AG04450 (cell line): ENCODE measurements around the gene KLHL26. TPM values are rescaled to one million over a fixed set of nuclear protein-coding genes. Genes with fewer than 3 reads are reported as not detected.

Experiments used
- CTCF ChIA-PET: fragments of 300-600, 350-600 bp; formaldehyde crosslinking; extraction: SDS; loops from one replicate; lab custom pipeline; 2022; ENCODE audit warnings: antibody characterized with exemption, inconsistent platforms; lab: Charles Lee
- POLR2A ChIA-PET: fragments of 350-600 bp; formaldehyde crosslinking; extraction: SDS; loops from one replicate; lab custom pipeline; 2021; ENCODE audit warnings: antibody characterized with exemption, inconsistent platforms; lab: Yijun Ruan, JAX
- DNase-seq: peaks from one replicate; pipeline ENCODE4 v3.0.0-alpha.2; 2011; ENCODE audit warnings: low read depth, low spot score
- H3K27ac ChIP-seq: one replicate; pipeline ENCODE4 v1.5.1; 2012; ENCODE audit warnings: low read depth, low read length, control low read depth
- H3K27me3 ChIP-seq: one replicate; pipeline ENCODE4 v1.6.0; 2012; ENCODE audit warnings: low read length; ENCODE audit not compliant: control insufficient read depth, insufficient read depth
- H3K4me3 ChIP-seq: 2 replicates; pipeline ENCODE4 v1.5.1; 2011; ENCODE audit warnings: mild to moderate bottlenecking, low read depth, low read length, control low read depth
- H3K9me3 ChIP-seq: 2 replicates; pipeline ENCODE4 v1.5.1; 2012; ENCODE audit warnings: low read length; ENCODE audit not compliant: control insufficient read depth, insufficient read depth
- CTCF ChIP-seq: IDR thresholded peaks from 2 replicates; pipeline ENCODE4 v1.5.1; 2011; ENCODE audit warnings: low read depth, low read length, control low read depth, inconsistent platforms
- polyA plus RNA-seq: library from polyadenylated mRNA; depleted of rRNA; stranded (reverse); fragments of >200 nt; gene quantifications from 2 replicates; pipeline ENCODE4 v1.2.3, GENCODE V29; 2011

KLHL26 gene
- polyA plus RNA-seq, 1 experiment, result 1.2 TPM

DNA sequence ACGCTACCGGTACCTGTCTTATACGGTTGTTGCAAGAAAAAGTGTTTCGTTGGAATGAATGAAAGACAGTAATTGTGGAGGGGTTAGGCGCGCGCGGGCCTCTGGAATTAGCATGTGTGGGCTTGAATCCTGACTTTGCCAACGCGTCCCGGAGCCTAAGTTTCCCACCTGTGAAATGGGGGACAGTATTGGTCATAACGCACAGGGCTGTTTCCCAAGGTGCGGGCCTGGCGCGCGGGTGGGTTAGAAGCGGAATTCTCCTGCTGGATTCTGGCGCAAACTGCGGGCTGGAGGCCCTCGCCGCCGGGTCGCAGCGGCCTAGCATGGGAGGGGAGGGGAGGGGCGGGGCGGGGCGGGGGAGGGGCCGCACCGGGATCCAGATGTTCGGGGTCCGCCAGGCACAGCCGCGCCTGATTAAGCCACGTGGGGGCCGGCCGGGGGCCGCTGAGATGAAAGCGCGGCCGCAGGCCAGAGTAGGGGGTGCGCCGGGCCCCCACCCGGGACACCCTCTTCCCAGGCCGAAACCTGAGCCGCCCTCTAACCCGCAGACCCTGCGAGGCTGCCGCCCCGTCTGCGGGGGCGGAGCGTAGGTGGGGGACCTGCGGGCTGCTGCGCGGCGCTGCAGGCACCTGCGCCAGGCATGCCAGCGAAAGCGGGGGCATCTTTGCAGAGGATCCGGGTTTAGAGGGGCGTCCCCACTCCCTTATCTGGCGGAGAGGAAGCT, 25.3 kb upstream of the KLHL26 start:
- Histone ChIP-seq H3K27me3 (peaks cover 80% of the 10 kb centered on the region), H3K4me3 (no peak overlapping the region), H3K9me3 (no peaks in the 10 kb centered on the region; the same call in 1 of the 2 replicates), H3K27ac (no peak overlapping the region)
- TF ChIP-seq CTCF, result no peak
- ChIA-PET CTCF (no interaction called here), POLR2A (no interaction called here)
- DNase-seq, result no peak

- no peak overlapping the region for H3K27ac ChIP-seq
- TF ChIP-seq CTCF, result no peak
- no peak for DNase-seq
- H3K27me3 ChIP-seq, result peaks cover 77% of the 10 kb centered on the region
- ChIA-PET CTCF (interaction anchor here (1.2 kb wide), 1 partner anchor 235 kb away, joined by 4 read pairs; no protein-coding TSS in a partner anchor), POLR2A (interaction anchor here (0.7 kb wide), 1 partner anchor 425 kb away, joined by 10 read pairs; no protein-coding TSS in a partner anchor)
- H3K4me3 ChIP-seq, result peak overlapping the region; percentile 57
- peaks cover 5% of the 10 kb centered on the region for H3K9me3 ChIP-seq
These were observed 24.6 kb upstream of the KLHL26 start for GRCh38 chr19:18612051-18612771.

GRCh38 chr19:18612772-18613588, 23.8 kb upstream of the KLHL26 start, which contains the start of gene TMEM59L:
Gene TMEM59L (plus strand): TSS chr19:18612870. CDS start chr19:18612959, 89 bp downstream.
- no peak within 1 kb of the TSS for H3K27ac ChIP-seq
- TF ChIP-seq CTCF, result no peak
- ChIA-PET CTCF (interaction anchor here (1.2 kb wide), 1 partner anchor 234 kb away, joined by 4 read pairs; no protein-coding TSS in a partner anchor), POLR2A (interaction anchor here (0.7 kb wide), 1 partner anchor 426 kb away, joined by 10 read pairs; no protein-coding TSS in a partner anchor)
- peaks cover 71% of the 10 kb centered on the region for H3K27me3 ChIP-seq
- peaks cover 9% of the 10 kb centered on the region for H3K9me3 ChIP-seq
- DNase-seq, result no peak
- H3K4me3 ChIP-seq, result peak within 1 kb of the TSS; percentile 57

DNA sequence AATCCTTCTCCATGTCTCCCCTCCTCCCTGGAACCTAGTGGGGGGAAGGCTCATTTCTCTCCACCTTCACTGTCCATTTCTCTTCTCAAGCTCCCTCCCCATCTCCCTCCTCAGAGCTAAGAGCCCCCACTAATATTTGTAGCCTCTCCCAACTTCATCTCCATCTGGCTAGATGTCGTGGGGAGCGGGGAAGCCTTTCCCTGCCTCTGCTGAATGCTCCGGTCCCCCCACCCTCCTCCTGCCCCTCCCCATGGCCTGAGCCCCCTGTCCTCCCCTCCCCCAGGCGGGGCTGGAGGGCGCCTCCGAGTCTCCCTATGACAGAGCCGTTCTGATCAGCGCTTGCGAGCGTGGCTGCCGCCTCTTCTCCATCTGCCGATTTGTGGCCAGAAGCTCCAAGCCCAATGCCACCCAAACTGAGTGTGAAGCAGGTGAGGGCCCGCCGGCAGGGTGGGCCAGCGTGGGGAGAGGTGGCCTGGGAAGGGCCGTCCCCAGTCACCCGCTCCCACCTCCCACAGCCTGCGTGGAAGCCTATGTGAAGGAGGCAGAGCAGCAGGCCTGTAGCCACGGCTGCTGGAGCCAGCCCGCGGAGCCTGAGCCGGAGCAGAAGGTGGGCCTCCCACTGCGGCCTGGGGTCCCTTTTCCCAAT, 23.1 kb upstream of the KLHL26 start:
- ChIA-PET CTCF (no interaction called here), POLR2A (no interaction called here)
- H3K27me3 ChIP-seq, result peaks cover 64% of the 10 kb centered on the region

More for the DNA sequence above, 23.1 kb upstream of the KLHL26 start:
- no peak for DNase-seq
- H3K9me3 ChIP-seq, result peaks cover 9% of the 10 kb centered on the region
- no peak overlapping the region for H3K4me3 ChIP-seq
- no peak overlapping the region for H3K27ac ChIP-seq
- no peak for TF ChIP-seq CTCF
